HG03064 (cell line): Measurements from ENCODE around the gene SLC9A3.
"Not testable (repeated sequence)": the region's sequence is repeated elsewhere in the genome, so short reads cannot be mapped to it uniquely, and the experiment has no call there.

ENCODE experiments used
- ATAC-seq: cut with Tn5 transposase; IDR thresholded peaks from one replicate; pipeline ENCODE4 v1.9.1; 2021; ENCODE audit warnings: low read depth; ENCODE audit not compliant: unreplicated experiment

The SLC9A3 gene

DNA sequence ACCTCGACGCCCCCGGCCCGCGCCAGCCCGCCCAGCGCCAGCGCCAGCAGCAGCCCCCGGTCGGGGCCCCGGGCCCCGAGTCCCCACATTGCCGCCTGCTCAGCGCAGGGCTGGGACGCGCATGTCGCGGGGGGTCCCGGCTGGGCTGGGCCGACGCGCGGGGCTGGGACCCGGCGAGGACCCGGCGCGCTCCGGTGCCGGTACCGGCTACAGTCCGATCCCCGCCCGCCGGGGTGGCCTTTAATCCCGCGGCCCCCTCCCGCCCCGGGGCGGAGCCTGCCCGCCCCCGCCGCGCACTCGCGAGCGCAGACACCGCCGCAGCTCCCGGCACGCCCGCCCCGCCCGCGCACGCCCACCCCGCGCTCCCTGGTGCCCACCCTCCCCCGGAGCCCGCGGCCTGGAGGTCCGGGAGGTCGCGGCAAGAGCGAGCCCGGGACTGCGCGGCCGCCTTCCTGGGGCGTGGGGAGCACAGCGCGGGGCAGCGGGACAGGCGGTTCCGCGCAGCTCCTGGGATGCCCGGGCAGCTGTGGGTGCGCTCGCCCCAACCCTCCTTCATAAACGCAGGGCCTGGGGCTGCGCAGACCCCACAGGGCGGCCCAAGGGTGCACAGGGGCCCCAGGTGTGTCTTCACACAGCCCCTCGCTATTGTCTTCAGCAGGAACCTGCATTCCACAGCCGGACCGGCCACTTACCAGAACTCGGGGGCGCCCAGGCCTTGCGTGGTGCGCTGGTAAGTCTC is at the start of gene SLC9A3:
Gene SLC9A3 (minus strand): TSS at position 216 of the 739 bp plus-strand sequence.
- no peak for ATAC-seq

- ATAC-seq: no peak
These were observed 49.7 kb upstream of the SLC9A3 start for GRCh38 chr5:573976-574375.

DNA sequence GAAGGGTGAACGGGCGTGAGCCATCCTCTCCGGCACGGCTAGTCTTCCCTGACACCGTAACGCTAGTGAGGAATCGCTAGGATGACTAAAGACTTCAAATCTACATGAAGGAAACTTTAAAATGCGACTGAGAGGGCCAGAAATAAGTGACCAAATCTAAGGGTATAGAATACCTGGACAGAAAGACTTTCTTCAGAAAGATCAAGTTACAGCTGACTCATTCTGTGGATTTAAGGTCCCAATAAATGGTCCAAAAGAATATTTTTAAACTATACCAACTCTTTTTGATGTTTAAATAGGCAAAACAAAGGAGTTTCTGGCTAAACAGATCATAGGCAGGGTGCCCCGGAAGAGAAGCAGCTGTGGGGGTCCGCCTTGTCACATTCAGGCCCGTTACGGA is 49.0 kb upstream of the SLC9A3 start:
- ATAC-seq: no peak

DNA sequence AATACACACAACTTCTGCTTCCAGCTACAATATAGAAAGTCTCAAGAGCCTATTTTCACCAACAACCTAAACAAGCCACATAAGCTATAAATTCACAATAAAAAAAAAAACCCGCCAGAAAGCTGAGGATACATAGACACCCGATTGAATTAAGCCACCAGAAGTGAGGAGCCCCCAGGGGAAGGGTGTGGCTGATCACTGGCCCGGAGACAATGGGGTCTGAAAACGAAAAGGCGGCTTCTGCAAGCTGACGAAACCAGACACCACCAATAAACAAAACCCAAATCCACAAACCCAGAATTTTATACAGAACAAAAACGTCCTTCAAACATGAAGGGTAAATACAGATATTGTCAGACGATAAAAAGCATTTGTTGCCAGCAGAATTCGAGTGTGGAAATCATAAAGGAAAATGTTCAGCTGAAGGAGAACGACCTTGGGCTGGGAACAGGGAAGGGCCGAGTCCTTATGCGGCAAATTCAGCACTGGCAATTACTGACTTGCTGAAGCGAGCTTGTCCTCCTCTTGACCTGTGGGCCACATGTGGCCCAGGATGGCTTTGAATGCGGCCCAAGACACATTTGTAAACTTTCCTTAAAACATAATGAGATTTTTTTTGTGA is 48.3 kb upstream of the SLC9A3 start:
- no peak for ATAC-seq

- no peak for ATAC-seq
These were observed 47.5 kb upstream of the SLC9A3 start for GRCh38 chr5:571791-572190.

GRCh38 chr5:570886-571285 is 46.6 kb upstream of the SLC9A3 start:
- ATAC-seq: no peak

DNA sequence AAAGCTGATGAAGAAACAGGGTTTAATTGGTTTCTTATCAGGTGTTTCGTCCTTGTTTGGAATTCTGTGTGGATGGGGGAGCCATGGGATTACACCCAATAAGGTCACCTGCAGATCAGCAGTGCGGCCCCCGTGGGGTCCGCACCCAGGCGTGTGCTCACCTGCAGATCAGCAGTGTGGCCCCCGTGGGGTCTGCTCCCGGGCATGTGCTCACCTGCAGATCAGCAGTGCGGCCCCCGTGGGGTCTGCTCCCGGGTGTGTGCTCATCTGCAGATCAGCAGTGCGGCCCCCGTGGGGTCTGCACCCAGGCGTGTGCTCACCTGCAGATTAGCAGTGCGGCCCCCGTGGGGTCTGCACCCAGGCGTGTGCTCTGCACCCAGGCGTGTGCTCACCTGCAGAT is 46.2 kb upstream of the SLC9A3 start:
- ATAC-seq: no peak

DNA sequence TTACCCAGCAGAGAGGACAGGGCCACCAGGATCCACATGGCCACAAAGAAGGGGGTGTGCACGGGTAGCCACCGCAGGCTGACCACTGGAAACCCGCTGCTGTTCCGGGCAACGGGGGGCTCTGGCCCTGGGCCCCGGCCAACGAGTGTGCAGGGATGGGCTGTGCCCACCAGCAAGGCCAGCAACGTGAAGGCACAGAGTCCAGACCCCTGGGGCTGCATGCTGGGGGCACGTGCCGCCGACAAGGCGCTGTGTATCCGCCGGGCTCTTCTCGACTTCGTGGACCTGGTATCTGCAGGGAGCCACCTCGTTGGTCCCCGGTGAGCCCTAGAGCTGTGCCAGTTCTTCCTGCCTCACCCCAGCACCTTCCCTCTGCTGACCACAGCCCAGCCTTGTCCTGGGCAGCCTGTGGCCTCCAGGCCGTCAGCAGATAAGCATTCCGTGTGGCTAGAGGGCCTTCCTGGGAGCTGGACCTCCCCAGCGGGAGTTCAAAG is 45.7 kb upstream of the SLC9A3 start:
- ATAC-seq: no peak

DNA sequence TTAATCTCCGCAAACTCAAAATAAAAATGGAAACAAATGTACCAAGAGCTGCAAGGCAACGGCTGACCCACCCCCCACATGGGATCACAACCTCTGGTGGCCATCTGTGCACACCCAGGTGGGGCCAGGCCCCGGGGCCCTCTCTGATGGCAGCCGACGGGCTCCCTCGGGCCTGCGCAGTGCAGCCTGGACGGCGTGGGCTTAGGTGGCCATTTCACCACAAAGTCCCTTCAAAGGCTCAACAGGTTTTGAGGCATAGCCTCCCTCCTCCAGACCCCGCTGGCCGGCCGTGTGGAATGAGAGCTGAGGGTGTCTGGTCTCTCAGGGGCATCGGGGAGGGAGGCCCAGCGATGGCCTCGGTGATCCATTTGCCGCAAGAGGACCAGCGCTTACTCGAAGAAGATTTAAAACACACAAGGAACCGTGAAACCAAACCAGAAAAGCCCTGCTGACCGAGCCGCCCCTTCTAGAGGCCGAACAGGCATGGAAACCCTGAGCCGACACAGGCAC is 45.2 kb upstream of the SLC9A3 start:
- ATAC-seq: no peak

DNA sequence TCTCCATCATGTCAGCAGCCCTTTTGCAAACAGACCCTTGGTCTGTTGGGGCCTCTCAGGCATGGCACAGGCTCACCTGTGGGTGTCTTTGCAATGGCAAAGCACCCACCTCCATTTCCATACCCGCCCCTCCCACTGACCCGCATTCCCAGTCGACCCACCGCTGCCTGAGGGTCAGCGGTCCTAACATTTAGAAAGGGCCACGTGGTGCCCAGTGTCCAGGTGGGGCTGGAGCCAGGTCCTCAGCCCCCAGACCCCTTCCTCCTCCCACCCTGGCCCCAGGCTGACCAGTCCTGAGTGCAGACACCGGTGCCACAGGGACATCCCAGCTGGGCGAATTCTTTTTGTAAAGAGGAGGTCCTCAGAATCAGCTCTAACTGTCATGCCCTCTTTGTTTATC is 44.6 kb upstream of the SLC9A3 start:
- no peak for ATAC-seq

DNA sequence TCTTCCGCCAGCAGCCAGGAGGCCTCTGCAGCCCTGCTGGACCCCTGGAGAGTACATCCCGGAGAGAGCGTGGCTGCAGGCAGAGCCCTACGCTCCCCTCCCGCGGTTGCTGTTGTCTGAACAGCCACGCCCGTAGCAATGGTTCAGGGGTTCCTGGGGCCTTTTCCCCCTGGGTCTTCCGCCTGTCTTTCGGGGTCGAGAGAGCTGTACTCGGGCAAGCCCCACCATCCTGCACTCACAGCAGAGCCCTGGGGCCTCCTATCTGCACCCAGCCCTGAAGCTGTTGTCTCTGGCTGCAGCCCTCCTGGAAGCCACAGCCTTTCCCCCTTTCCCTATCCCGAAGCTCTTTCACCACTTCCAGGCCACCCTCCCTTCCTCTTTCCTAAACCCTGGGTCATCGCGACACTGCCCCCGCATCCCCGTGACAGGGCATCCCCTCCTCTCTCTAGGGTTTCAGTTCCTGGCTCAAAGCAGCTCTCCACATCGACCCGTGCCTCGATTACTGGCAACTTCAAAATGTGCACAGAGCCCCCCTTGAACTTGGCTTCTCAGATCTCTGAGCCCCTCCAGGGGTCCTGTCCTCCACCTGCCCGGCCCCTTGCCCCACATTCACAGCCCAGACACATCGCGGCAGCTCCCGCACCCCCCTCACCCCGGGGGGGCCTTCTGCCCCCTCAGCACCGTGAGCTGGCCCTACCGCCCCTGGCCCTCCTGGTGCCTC is 44.0 kb upstream of the SLC9A3 start:
- ATAC-seq: no peak

DNA sequence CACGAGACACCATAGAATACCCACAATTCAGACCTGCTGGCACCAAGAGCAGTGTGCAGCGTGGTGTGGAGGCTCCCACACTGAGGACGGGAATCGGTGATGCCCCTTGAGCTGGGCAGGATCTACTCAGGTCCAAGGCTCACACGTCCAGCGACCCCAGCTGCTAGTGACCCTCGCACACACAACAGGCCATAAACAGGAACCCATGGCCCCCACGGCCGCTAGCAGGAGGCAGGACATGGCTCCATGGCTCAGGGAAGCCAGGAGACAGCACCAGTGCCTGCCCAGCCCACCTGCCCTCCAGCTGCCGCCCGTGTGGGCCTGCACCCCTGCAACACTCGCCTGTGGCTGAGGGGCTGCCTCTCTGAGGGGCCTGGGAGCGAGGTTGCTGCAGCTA is 43.4 kb upstream of the SLC9A3 start:
- ATAC-seq: no peak

- ATAC-seq: no peak
These were observed 42.5 kb upstream of the SLC9A3 start for GRCh38 chr5:566636-567309.

DNA sequence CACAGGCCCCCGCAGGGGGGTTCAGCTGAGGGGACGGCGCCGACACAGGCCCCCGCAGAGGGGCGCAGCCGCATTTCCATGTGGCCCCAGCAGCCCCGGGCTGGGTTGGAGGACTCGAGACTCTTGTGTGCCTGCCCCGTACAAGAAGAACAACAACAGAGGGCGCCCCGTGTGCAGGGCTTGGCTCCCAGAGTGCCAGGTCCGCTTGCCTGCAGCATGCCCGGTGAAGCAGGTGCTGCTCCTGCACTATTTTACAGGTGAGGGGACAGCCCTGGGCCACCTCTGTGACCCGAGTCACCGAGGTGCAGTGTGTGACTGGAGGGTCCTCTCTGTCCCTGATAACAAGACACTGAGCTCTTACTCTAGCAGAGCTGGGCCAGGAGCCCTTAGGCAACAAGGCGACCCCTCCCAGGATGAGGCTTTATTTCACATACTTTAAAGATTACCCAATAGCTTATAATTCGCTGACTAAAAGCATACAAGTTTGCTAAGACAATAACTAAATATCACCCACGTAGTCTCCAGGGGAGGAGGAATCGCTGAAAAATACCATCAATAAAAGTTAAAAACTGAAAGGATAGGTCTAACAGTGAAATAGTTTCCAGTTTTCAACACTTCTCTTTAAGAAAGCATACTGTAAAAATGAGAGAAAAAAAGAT is 41.7 kb upstream of the SLC9A3 start:
- no peak for ATAC-seq

GRCh38 chr5:561408-561807 is 37.2 kb upstream of the SLC9A3 start:
- no peak for ATAC-seq

DNA sequence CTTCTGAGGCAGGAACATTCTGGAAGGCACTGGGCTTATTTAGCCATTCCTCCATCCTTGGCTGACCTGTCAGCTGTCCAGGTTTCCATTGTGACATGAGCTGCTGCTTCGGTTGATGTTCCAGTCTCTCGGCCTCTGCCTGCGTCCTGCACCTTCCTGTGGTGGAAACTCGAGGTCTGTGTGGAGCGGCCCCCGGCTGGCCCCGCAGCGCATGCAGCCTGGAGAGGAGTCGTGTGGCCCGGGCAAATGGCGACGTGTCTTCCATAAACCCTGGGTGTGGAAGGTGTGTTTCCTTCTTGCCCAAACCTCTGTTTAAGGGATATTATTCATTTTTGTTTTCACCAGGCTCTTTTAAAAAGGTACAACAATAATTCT is 36.5 kb upstream of the SLC9A3 start:
- no peak for ATAC-seq

DNA sequence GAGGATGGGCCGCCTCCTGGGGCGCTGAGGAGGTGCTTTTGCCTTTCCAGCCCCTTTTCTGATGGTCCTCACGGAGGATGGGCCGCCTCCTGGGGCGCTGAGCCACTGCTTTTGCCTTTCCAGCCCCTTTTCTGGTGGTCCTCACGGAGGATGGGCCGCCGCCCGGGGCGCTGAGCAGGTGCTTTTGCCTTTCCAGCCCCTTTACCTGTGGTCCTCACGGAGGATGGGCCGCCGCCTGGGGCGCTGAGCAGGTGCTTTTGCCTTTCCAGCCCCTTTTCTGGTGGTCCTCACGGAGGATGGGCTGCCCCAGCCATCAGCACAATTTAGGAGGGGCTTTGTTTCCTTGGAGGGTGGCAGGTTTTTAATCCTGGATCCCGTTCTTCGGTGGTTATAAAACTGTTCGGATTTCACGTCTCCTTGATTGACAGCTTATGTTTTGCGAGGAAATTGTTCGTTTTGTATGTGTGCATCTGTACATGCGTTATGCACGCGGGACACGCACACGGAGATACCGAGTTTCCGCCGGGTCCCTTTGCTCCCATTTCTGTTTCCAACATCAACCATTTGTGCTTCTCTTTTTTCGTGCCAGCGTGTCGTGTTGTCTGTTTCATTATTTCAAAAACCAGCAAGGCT is 34.7 kb upstream of the SLC9A3 start:
- ATAC-seq: no peak

- no peak for ATAC-seq
These were observed 34.1 kb upstream of the SLC9A3 start for GRCh38 chr5:558326-558725.

- not testable (repeated sequence) for ATAC-seq
These were observed 33.7 kb upstream of the SLC9A3 start for GRCh38 chr5:557917-558316.

DNA sequence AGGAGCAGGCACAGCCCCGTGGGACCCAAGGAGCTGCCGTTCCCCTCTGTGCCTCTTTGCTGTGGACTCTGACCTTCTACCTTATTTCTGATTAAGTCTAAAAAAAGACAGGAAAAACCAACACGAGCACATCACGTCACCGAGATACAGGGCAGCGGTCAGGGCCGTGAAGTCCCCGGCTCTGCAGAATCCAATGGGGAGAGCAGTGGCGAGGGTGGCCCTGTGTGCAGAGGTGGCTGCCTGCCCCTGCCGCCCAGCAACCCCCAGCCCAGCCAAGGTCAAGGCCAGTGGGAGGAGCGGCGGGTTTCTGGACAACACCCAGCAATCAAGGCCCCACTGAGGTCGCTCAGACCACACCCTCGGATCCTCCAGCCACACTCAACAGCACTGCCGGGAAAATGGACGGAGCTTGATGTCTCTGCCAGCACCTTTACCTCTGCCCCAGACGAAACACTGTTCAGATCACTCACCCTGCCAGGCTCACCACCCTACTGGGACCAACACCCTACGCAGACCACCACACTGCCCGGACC is 32.7 kb upstream of the SLC9A3 start:
- ATAC-seq: no peak
